ENCODE data around the gene NARF.

- TF ChIP-seq CTCF (IDR thresholded peaks at IDR 0.05), result no peak
- no peak for TF ChIP-seq POLR2AphosphoS5 (IDR thresholded peaks at IDR 0.05; ENCODE audit: insufficient read depth in 1 of 2, low read depth in 1 of 2)
- TF ChIP-seq POLR2A (IDR thresholded peaks at IDR 0.05), result no peak
Observed at GRCh38 chr17:82408938-82409318, 49.6 kb upstream of the NARF start.
